GM23338 (cell line): ENCODE data around the gene ZBTB12. TPM values are rescaled to one million over a fixed set of nuclear protein-coding genes. Genes with fewer than 3 reads are reported as not detected.
A peak's percentile ranks its signal among the peaks of the same experiment; 100 is the strongest.

Source experiments
- ATAC-seq: fragments of 200-7000 bp; cut with Tn5 transposase; 3 replicates; pipeline ENCODE4 v1.9.1; 2020
- DNase-seq: peaks from one replicate; pipeline ENCODE4 v3.0.0-alpha.2; 2015; ENCODE audit warnings: low spot score
- H2AFZ ChIP-seq: fragments of 200-600 bp; sonication (generic); 2 replicates; pipeline ENCODE4 v1.8.0; 2016; ENCODE audit warnings: antibody characterized with exemption, mild to moderate bottlenecking, moderate library complexity
- H3F3A ChIP-seq: fragments of 200-600 bp; sonication (generic); replicated peaks from 2 replicates; pipeline ENCODE4 v1.8.0; 2017; ENCODE audit warnings: antibody characterized with exemption, mixed run types, low read depth
- H3K27ac ChIP-seq: fragments of 200-600 bp; sonication (generic); 2 replicates; pipeline ENCODE4 v1.6.1; 2016; ENCODE audit warnings: low read depth
- H3K27me3 ChIP-seq: fragments of 200-600 bp; sonication (generic); 2 replicates; pipeline ENCODE4 v1.8.0; 2016; ENCODE audit warnings: mild to moderate bottlenecking, mixed run types, moderate library complexity; ENCODE audit not compliant: insufficient read depth
- H3K36me3 ChIP-seq: fragments of 200-600 bp; sonication (generic); 2 replicates; pipeline ENCODE4 v1.8.0; 2016; ENCODE audit warnings: mild to moderate bottlenecking; ENCODE audit not compliant: insufficient read depth
- H3K4me1 ChIP-seq: fragments of 200-600 bp; sonication (generic); 2 replicates; pipeline ENCODE4 v1.8.0; 2016; ENCODE audit warnings: mild to moderate bottlenecking, moderate library complexity; ENCODE audit not compliant: insufficient read depth
- H3K4me2 ChIP-seq: fragments of 200-600 bp; sonication (generic); 2 replicates; pipeline ENCODE4 v1.7.1; 2017; ENCODE audit warnings: mixed run types
- H3K4me3 ChIP-seq: fragments of 200-600 bp; sonication (generic); 2 replicates; pipeline ENCODE4 v1.6.1; 2016; ENCODE audit warnings: mixed run types
- H3K79me2 ChIP-seq: fragments of 200-600 bp; sonication (generic); replicated peaks from 2 replicates; pipeline ENCODE4 v1.8.0; 2017; ENCODE audit warnings: mild to moderate bottlenecking; ENCODE audit not compliant: insufficient read depth
- H3K9me2 ChIP-seq: fragments of 200-600 bp; sonication (generic); 2 replicates; pipeline ENCODE4 v1.8.0; 2017; ENCODE audit not compliant: insufficient read depth
- H4K20me1 ChIP-seq: fragments of 200-600 bp; sonication (generic); replicated peaks from 2 replicates; pipeline ENCODE4 v1.8.0; 2017; ENCODE audit warnings: mild to moderate bottlenecking; ENCODE audit not compliant: insufficient read depth
- H3K27ac Mint-ChIP-seq: 2 replicates; pipeline ENCODE4 v1.8.0; 2020; ENCODE audit warnings: inconsistent platforms, mild to moderate bottlenecking, moderate library complexity, mixed read lengths
- H3K27me3 Mint-ChIP-seq: 3 replicates; pipeline ENCODE4 v1.8.0; 2022; ENCODE audit warnings: low read depth, mild to moderate bottlenecking, moderate library complexity, mixed read lengths, inconsistent platforms; ENCODE audit not compliant: insufficient read depth, poor library complexity
- H3K36me3 Mint-ChIP-seq: 3 replicates; pipeline ENCODE4 v1.8.0; 2021; ENCODE audit warnings: low read depth, mild to moderate bottlenecking, inconsistent platforms, moderate library complexity, mixed read lengths
- H3K4me1 Mint-ChIP-seq: 3 replicates; pipeline ENCODE4 v1.8.0; 2020; ENCODE audit warnings: mild to moderate bottlenecking, inconsistent platforms, mixed read lengths
- H3K4me3 Mint-ChIP-seq: 3 replicates; pipeline ENCODE4 v1.8.0; 2021; ENCODE audit warnings: moderate library complexity, mild to moderate bottlenecking, inconsistent platforms, mixed read lengths
- H3K9me3 Mint-ChIP-seq: 3 replicates; pipeline ENCODE4 v1.8.0; 2020; ENCODE audit warnings: moderate library complexity, mild to moderate bottlenecking, inconsistent platforms, mixed read lengths
- ETS1 ChIP-seq: IDR thresholded peaks from 2 replicates; pipeline ENCODE4 v1.6.1; 2016; ENCODE audit warnings: antibody characterized with exemption
- JUNB ChIP-seq: IDR thresholded peaks from one replicate; pipeline ENCODE4 v1.6.1; 2016; ENCODE audit warnings: antibody characterized with exemption; ENCODE audit not compliant: unreplicated experiment
- POLR2AphosphoS5 ChIP-seq: IDR thresholded peaks from 2 replicates; pipeline ENCODE4 v1.6.1; 2016; ENCODE audit warnings: antibody characterized with exemption, low read depth
- ZNF114 ChIP-seq: fragments of 250-450 bp; sonication (Bioruptor Pico); IDR thresholded peaks from 2 replicates; pipeline ENCODE4 v1.5.0; 2020; ENCODE audit warnings: mild to moderate bottlenecking, moderate library complexity
- ZNF462 ChIP-seq: fragments of 250-450 bp; sonication (Bioruptor Pico); IDR thresholded peaks from 2 replicates; pipeline ENCODE4 v1.5.0; 2020; ENCODE audit warnings: mild to moderate bottlenecking, moderate library complexity
- polyA plus RNA-seq: library from polyadenylated mRNA; unstranded; fragments of >200 nt; fragmentation: Nextera tagmentation; extraction: Ambion mirVana; gene quantifications from 2 replicates; pipeline ENCODE4 v1.2.1, GENCODE V29; 2016
- total RNA-seq: library from RNA; depleted of rRNA; stranded (reverse); fragments of >200 nt; shearing (Covaris generic); gene quantifications from 2 replicates; pipeline ENCODE4 v1.2.3, GENCODE V29; 2014
- TF ChIP-seq, protein P1 (sequence below): IDR thresholded peaks from one replicate; pipeline ENCODE4 v1.6.1; 2018; ENCODE audit warnings: antibody characterized with exemption; ENCODE audit not compliant: unreplicated experiment

The ZBTB12 gene
- total and polyA plus RNA-seq, 2 experiments from 2014 or later: 0.18 to 14.4 TPM

- TF ChIP-seq ETS1 (no peak), ZNF462 (CRISPR knock-in tag) (no peak), POLR2AphosphoS5 (no peak), ZNF114 (CRISPR knock-in tag) (no peak), JUNB (no peak)
- TF ChIP-seq, protein P1, sequence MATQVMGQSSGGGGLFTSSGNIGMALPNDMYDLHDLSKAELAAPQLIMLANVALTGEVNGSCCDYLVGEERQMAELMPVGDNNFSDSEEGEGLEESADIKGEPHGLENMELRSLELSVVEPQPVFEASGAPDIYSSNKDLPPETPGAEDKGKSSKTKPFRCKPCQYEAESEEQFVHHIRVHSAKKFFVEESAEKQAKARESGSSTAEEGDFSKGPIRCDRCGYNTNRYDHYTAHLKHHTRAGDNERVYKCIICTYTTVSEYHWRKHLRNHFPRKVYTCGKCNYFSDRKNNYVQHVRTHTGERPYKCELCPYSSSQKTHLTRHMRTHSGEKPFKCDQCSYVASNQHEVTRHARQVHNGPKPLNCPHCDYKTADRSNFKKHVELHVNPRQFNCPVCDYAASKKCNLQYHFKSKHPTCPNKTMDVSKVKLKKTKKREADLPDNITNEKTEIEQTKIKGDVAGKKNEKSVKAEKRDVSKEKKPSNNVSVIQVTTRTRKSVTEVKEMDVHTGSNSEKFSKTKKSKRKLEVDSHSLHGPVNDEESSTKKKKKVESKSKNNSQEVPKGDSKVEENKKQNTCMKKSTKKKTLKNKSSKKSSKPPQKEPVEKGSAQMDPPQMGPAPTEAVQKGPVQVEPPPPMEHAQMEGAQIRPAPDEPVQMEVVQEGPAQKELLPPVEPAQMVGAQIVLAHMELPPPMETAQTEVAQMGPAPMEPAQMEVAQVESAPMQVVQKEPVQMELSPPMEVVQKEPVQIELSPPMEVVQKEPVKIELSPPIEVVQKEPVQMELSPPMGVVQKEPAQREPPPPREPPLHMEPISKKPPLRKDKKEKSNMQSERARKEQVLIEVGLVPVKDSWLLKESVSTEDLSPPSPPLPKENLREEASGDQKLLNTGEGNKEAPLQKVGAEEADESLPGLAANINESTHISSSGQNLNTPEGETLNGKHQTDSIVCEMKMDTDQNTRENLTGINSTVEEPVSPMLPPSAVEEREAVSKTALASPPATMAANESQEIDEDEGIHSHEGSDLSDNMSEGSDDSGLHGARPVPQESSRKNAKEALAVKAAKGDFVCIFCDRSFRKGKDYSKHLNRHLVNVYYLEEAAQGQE: no peak
- Histone ChIP-seq H3K27me3 (no peaks in the 10 kb centered on the region), H3K4me3 (0 out of 2 replicates have a peak overlapping the region, but pooled peaks have one; percentile 1), H3K9me2 (no peaks in the 10 kb centered on the region), H3K79me2 (no peaks in the 10 kb centered on the region), H3F3A (peaks cover 7% of the 10 kb centered on the region; the same call in 1 of the 2 replicates), H3K4me2 (peak overlapping the region; percentile 70), H4K20me1 (no peaks in the 10 kb centered on the region), H3K36me3 (no peaks in the 10 kb centered on the region), H3K27ac (no peak overlapping the region), H2AFZ (peak overlapping the region; percentile 78), H3K4me1 (peaks cover 17% of the 10 kb centered on the region)
- no peaks in the 10 kb centered on the region for H3K9me3 Mint-ChIP-seq
- ATAC-seq (peak; percentile 57), DNase-seq (peak; percentile 70)
- peaks cover 16% of the 10 kb centered on the region for H3K4me1 Mint-ChIP-seq
- H3K36me3 Mint-ChIP-seq: no peaks in the 10 kb centered on the region; the same call in 2 of the 3 replicates
- peaks cover 13% of the 10 kb centered on the region for H3K27me3 Mint-ChIP-seq
- peak overlapping the region; percentile 38 for H3K27ac Mint-ChIP-seq
- peak overlapping the region; percentile 49 for H3K4me3 Mint-ChIP-seq
These were observed 4.2 kb upstream of the ZBTB12 start for GRCh38 chr6:31906122-31906521.
